Amniotic epithelial cell (primary cell): ENCODE measurements around the gene BASP1.
A peak's percentile ranks its signal among the peaks of the same experiment; 100 is the strongest.
"Not testable (repeated sequence)": the region's sequence is repeated elsewhere in the genome, so short reads cannot be mapped to it uniquely, and the experiment has no call there.

Source experiments
- DNase-seq: peaks from one replicate; pipeline ENCODE4 v3.0.0-alpha.2; 2010; ENCODE audit warnings: low read depth

BASP1 gene

GRCh38 chr5:17256171-17256570 lies 38.7 kb downstream of the BASP1 start:
- DNase-seq, result no peak

GRCh38 chr5:17256839-17257238 lies 39.4 kb downstream of the BASP1 start:
- no peak for DNase-seq

- DNase-seq, result no peak
Measured at GRCh38 chr5:17257705-17258273, 40.4 kb downstream of the BASP1 start.

GRCh38 chr5:17258431-17258830 lies 41.0 kb downstream of the BASP1 start:
- DNase-seq, result no peak

GRCh38 chr5:17259012-17259411 lies 41.6 kb downstream of the BASP1 start:
- DNase-seq, result not testable (repeated sequence)

GRCh38 chr5:17259630-17260257 lies 42.3 kb downstream of the BASP1 start:
- no peak for DNase-seq

- no peak for DNase-seq
Measured at GRCh38 chr5:17260549-17260948, 43.1 kb downstream of the BASP1 start.

- DNase-seq, result peak; percentile 53
Measured at GRCh38 chr5:17261075-17261474, 43.6 kb downstream of the BASP1 start.

GRCh38 chr5:17265041-17265440 lies 47.6 kb downstream of the BASP1 start:
- no peak for DNase-seq

- peak; percentile 71 for DNase-seq
Measured at GRCh38 chr5:17267106-17267505, 49.7 kb downstream of the BASP1 start.

GRCh38 chr5:17269201-17269600 lies 51.8 kb downstream of the BASP1 start:
- no peak for DNase-seq

- no peak for DNase-seq
Measured at GRCh38 chr5:17272111-17272510, 54.7 kb downstream of the BASP1 start.

- DNase-seq, result no peak
Measured at GRCh38 chr5:17275289-17276158, 58.1 kb downstream of the BASP1 start.

GRCh38 chr5:17276445-17276844 lies 59.0 kb downstream of the BASP1 start:
- no peak for DNase-seq

GRCh38 chr5:17277907-17278306 lies 60.5 kb downstream of the BASP1 start:
- no peak for DNase-seq

- no peak for DNase-seq
Measured at GRCh38 chr5:17278931-17279330, 61.5 kb downstream of the BASP1 start.

- no peak for DNase-seq
Measured at GRCh38 chr5:17279487-17279886, 62.1 kb downstream of the BASP1 start.

GRCh38 chr5:17282283-17283120 lies 65.1 kb downstream of the BASP1 start:
- no peak for DNase-seq

- DNase-seq, result no peak
Measured at GRCh38 chr5:17283121-17283415, 65.6 kb downstream of the BASP1 start.

- DNase-seq, result no peak
Measured at GRCh38 chr5:17287501-17288155, 70.2 kb downstream of the BASP1 start.

- DNase-seq, result no peak
Measured at GRCh38 chr5:17288570-17288969, 71.1 kb downstream of the BASP1 start.
